SHP77 treated with DMSO at 0.1 percent for 48 hours (cell line): Measurements from ENCODE around the gene FOXK1.

Experiments used
- DNase-seq: peaks from one replicate; lab custom pipeline; 2025; lab: John Stamatoyannopoulos, UW

Gene FOXK1

GRCh38 chr7:4765776-4766490 is 83.8 kb downstream of the FOXK1 start:
- no peak for DNase-seq

GRCh38 chr7:4766666-4767519 is 84.8 kb downstream of the FOXK1 start:
- DNase-seq: no peak

GRCh38 chr7:4768597-4769569 is 86.8 kb downstream of the FOXK1 start:
- DNase-seq: no peak

GRCh38 chr7:4769761-4770160 is 87.7 kb downstream of the FOXK1 start:
- DNase-seq: no peak

- no peak for DNase-seq
Observed at GRCh38 chr7:4770886-4771285, 88.8 kb downstream of the FOXK1 start.

- no peak for DNase-seq
Observed at GRCh38 chr7:4771737-4772136, 89.6 kb downstream of the FOXK1 start.

- no peak for DNase-seq
Observed at GRCh38 chr7:4772306-4772705, 90.2 kb downstream of the FOXK1 start.

GRCh38 chr7:4774007-4774406 is 91.9 kb downstream of the FOXK1 start:
- no peak for DNase-seq

- peak; percentile 62 for DNase-seq
Observed at GRCh38 chr7:4774658-4775249, 92.7 kb downstream of the FOXK1 start.

- peak; percentile 97 for DNase-seq
Observed at GRCh38 chr7:4775250-4775847, 93.3 kb downstream of the FOXK1 start, which contains the start of gene AP5Z1. TSS of gene AP5Z1 (plus strand) at chr7:4775623. CDS start at chr7:4775716, 93 bp downstream.

GRCh38 chr7:4775848-4776623 is 93.9 kb downstream of the FOXK1 start:
- no peak for DNase-seq

- DNase-seq: no peak
Observed at GRCh38 chr7:4779118-4779517, 97.0 kb downstream of the FOXK1 start.

GRCh38 chr7:4781366-4782069 is 99.4 kb downstream of the FOXK1 start:
- no peak for DNase-seq

- DNase-seq: no peak
Observed at GRCh38 chr7:4782333-4783291, 100.5 kb downstream of the FOXK1 start.

- DNase-seq: no peak
Observed at GRCh38 chr7:4783292-4783652, 101.2 kb downstream of the FOXK1 start.

GRCh38 chr7:4783762-4784351 is 101.8 kb downstream of the FOXK1 start:
- DNase-seq: no peak

- DNase-seq: no peak
Observed at GRCh38 chr7:4784799-4785198, 102.7 kb downstream of the FOXK1 start.

GRCh38 chr7:4785371-4785770 is 103.3 kb downstream of the FOXK1 start:
- no peak for DNase-seq
